ENCODE data around the gene SIAH1. TPM values are rescaled to one million over a fixed set of nuclear protein-coding genes. Genes with fewer than 3 reads are reported as not detected.

The SIAH1 gene
- total and polyA plus RNA-seq, 12 donors: 10.1 to 17.2 (median 14.5) TPM

DNA sequence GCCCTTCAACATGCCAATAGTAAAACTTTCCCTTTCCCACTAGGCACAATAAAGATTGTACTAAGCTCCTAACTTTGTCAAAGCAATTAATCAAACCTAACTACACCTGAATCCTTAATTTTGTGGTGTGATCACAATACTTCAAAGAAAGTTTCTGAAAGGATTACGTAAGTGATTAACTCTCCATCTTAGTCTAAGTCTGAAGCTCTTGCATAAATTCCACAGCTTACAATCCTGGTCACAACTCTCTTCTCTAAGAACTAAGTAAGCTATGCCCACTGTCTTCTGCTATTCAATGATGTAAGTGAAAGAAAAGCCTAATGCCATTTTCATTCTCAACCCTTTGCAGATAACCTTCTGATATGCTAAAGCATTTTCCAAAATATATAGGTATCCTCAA, 15.4 kb downstream of the SIAH1 start:
- H3K4me1 ChIP-seq: peaks cover 14 to 88% (median 77%) of the 10 kb centered on the region in 9 donors
- no peak overlapping the region for H3K27ac ChIP-seq
- H3K36me3 ChIP-seq: no peaks in the 10 kb centered on the region
- no peaks in the 10 kb centered on the region for H3K27me3 ChIP-seq
- TF ChIP-seq, protein P1, sequence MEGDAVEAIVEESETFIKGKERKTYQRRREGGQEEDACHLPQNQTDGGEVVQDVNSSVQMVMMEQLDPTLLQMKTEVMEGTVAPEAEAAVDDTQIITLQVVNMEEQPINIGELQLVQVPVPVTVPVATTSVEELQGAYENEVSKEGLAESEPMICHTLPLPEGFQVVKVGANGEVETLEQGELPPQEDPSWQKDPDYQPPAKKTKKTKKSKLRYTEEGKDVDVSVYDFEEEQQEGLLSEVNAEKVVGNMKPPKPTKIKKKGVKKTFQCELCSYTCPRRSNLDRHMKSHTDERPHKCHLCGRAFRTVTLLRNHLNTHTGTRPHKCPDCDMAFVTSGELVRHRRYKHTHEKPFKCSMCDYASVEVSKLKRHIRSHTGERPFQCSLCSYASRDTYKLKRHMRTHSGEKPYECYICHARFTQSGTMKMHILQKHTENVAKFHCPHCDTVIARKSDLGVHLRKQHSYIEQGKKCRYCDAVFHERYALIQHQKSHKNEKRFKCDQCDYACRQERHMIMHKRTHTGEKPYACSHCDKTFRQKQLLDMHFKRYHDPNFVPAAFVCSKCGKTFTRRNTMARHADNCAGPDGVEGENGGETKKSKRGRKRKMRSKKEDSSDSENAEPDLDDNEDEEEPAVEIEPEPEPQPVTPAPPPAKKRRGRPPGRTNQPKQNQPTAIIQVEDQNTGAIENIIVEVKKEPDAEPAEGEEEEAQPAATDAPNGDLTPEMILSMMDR (IDR thresholded peaks at IDR 0.05): no peak
- no peak for ATAC-seq
- no peak overlapping the region for H3K4me3 ChIP-seq
- intact Hi-C loops (cut with DNase I): loop anchor here in 3 of 10 donors (5.0 kb wide), 3 partner anchors 168 to 253 kb away; partner anchors contain the start of gene N4BP1 (in 1 of the 3)
- no peak for DNase-seq
- 88 to 90% methylated on average over 1 of the region's 1 CpG for WGBS, 2 donors
- H3K9me3 ChIP-seq: no peaks in the 10 kb centered on the region

DNA sequence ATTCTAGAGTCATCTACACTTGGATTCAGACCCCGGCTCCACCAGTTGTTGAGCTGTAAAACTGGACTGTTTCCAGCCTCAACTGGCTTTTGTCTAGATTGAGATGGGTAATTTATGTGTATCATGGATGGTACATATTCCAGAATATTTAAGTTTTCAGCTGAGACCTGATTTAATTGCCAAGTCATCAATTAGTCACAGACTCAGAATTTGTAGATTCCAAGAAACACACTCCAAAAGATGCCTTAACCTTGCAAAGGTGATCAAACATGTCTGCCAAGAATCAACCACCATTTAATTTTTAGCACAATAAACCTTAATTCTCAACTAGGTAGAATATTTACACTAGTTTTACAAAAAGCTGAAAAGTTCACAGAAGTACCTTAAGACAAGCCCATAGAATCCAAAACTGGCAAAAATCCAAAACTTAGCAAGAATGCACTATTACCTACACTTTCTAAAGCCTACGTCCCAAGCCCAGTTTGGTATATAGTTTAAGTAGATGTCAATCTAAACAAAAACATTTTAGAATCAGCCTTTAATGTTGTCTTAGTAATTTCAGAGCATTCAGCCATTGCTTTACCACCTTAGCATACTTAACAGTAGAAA, 17.7 kb downstream of the SIAH1 start:
- peaks cover 10 to 79% (median 63%) of the 10 kb centered on the region in 9 donors for H3K4me1 ChIP-seq
- peak overlapping the region in 2 of 10 donors; percentile 83 to 88 for H3K27ac ChIP-seq
- 43 to 49% methylated on average over 2 of the region's 2 CpGs for WGBS, 2 donors

DNA sequence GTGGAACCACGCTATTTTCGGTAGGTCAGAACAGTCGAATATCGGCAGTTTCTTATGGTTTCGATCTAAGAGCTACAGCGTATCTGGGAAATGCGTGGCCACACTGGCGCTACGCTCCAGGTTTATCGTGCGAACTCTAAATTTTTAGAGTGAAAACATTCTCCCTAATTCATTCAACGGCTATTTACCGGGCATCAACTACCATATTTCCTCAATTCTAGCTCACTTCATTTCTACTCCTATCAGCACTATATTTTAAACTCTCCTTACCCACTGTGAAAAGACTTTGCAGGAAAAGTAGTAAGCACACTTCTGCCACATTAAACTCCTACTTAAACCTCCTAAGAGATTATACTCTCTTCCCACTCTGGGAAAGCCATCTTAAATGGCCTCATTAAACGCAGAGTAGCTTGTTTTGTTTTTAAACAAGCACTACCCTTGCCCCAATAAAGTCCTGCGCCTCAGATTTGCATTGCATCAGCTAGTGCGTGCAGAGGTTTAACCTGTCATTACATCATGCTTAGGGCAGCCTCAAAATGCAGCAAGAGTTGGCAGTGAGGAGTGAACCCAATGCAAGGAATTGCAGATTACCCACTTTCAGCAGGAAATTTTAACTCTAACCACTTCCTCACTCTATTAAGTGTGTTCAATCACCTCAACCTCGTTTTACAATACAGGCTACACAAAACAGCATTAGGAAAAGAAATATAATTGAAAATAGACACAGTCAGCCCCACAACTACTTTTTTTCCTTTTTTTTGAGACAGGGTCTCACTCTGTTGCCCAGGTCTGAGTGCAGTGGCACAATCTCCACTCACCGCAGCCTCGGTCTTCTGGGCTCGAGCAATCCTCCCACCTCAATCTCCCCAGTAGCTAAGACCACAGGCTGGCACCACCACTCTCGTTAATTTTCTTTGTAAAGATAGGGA, 18.8 kb downstream of the SIAH1 start:
- Histone ChIP-seq H3K4me3 (peak overlapping the region; percentile 29 to 71 (median 63)), H3K27ac (peak overlapping the region; percentile 5 to 88 (median 79)), H3K36me3 (peaks cover 0 to 12% (median 5%) of the 10 kb centered on the region in 9 donors), H3K4me1 (peaks cover 10 to 78% (median 56%) of the 10 kb centered on the region in 9 donors), H3K9me3 (no peaks in the 10 kb centered on the region), H3K27me3 (no peaks in the 10 kb centered on the region)
- TF ChIP-seq, protein P1 (IDR thresholded peaks at IDR 0.05): no peak
- DNase-seq: no peak
- ATAC-seq: peak in 7 of 8 donors; percentile 21 to 51 (median 35)
- 16 to 17% methylated on average over 21 of the region's 21 CpGs for WGBS, 2 donors
- intact Hi-C loops (cut with DNase I): loop anchor here in 5 of 10 donors (2.0 to 5.0 kb wide), 5 partner anchors 16 to 256 kb away; partner anchors contain the start of genes SIAH1 (in 2 of the 5) and N4BP1 (in 1 of the 5)

More for the DNA sequence above, 17.7 kb downstream of the SIAH1 start:
- intact Hi-C loops (cut with DNase I): loop anchor here in 5 of 10 donors (2.0 to 5.0 kb wide), 5 partner anchors 15 to 255 kb away; partner anchors contain the start of genes SIAH1 (in 2 of the 5) and N4BP1 (in 1 of the 5)
- no peak for ATAC-seq
- DNase-seq: no peak
- TF ChIP-seq, protein P1 (IDR thresholded peaks at IDR 0.05): no peak
- no peak overlapping the region for H3K4me3 ChIP-seq
- no peaks in the 10 kb centered on the region for H3K27me3 ChIP-seq
- H3K9me3 ChIP-seq: no peaks in the 10 kb centered on the region
- H3K36me3 ChIP-seq: peaks cover 0 to 1% (median 0%) of the 10 kb centered on the region in 9 donors
